DOHH2 (cell line): ENCODE data around the gene ZNF460.

Source experiments
- EZH2phosphoT487 ChIP-seq: fragments of 200-600 bp; sonication (generic); IDR thresholded peaks from 2 replicates; pipeline ENCODE4 v1.6.1; 2017; ENCODE audit warnings: borderline replicate concordance, mild to moderate bottlenecking, antibody characterized with exemption, low read length, moderate library complexity, mixed read lengths
- TF ChIP-seq, protein P1 (sequence below): fragments of 200-600 bp; sonication (generic); IDR thresholded peaks from one replicate; pipeline ENCODE4 v1.5.1; 2014; ENCODE audit warnings: antibody characterized with exemption, mild to moderate bottlenecking, low read depth, low read length; ENCODE audit not compliant: poor library complexity, severe bottlenecking

DNA sequence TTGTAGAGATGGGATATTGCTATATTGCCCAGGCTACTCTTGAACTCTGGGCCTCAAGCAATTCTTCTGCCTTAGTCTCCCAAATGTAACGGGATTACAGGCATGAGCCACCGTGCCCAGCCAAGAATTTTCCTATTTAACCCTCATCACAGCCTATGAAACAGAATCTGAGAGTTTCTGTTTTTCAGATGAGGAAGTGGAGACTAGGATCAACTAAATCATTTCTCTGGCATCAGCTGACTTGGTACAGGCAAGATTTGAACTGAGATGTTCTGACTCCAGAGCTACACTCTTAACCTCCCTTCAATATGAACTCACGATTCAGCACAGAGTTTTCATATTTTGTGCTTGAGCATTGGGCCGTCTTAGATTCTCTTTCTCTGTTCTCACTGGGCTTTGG is 8.1 kb downstream of the ZNF460 start:
- TF ChIP-seq, protein P1, sequence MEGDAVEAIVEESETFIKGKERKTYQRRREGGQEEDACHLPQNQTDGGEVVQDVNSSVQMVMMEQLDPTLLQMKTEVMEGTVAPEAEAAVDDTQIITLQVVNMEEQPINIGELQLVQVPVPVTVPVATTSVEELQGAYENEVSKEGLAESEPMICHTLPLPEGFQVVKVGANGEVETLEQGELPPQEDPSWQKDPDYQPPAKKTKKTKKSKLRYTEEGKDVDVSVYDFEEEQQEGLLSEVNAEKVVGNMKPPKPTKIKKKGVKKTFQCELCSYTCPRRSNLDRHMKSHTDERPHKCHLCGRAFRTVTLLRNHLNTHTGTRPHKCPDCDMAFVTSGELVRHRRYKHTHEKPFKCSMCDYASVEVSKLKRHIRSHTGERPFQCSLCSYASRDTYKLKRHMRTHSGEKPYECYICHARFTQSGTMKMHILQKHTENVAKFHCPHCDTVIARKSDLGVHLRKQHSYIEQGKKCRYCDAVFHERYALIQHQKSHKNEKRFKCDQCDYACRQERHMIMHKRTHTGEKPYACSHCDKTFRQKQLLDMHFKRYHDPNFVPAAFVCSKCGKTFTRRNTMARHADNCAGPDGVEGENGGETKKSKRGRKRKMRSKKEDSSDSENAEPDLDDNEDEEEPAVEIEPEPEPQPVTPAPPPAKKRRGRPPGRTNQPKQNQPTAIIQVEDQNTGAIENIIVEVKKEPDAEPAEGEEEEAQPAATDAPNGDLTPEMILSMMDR = no peak
- no peak for TF ChIP-seq EZH2phosphoT487
